HUES48 (cell line): ENCODE measurements around the gene CELF4.

Experiments used
- H3K27ac ChIP-seq: one replicate; pipeline ENCODE4 v1.7.0; 2013; ENCODE audit warnings: low read depth, low read length, inconsistent platforms
- H3K27me3 ChIP-seq: 2 replicates; pipeline ENCODE4 v1.6.1; 2013; ENCODE audit warnings: mild to moderate bottlenecking, low read length; ENCODE audit not compliant: control insufficient read depth, insufficient read depth
- H3K36me3 ChIP-seq: 2 replicates; pipeline ENCODE4 v1.6.1; 2013; ENCODE audit warnings: low read length; ENCODE audit not compliant: control insufficient read depth, insufficient read depth
- H3K4me1 ChIP-seq: 2 replicates; pipeline ENCODE4 v1.6.1; 2013; ENCODE audit warnings: mild to moderate bottlenecking, low read length; ENCODE audit not compliant: control insufficient read depth, insufficient read depth
- H3K4me3 ChIP-seq: 2 replicates; pipeline ENCODE4 v1.5.1; 2013; ENCODE audit warnings: mild to moderate bottlenecking, low read depth, low read length
- H3K9ac ChIP-seq: 2 replicates; pipeline ENCODE4 v1.6.1; 2013; ENCODE audit warnings: mild to moderate bottlenecking, low read depth, low read length, moderate library complexity
- H3K9me3 ChIP-seq: 2 replicates; pipeline ENCODE4 v1.6.1; 2013; ENCODE audit warnings: low read length; ENCODE audit not compliant: control insufficient read depth, insufficient read depth

CELF4 gene

GRCh38 chr18:37304012-37304680 lies 261.5 kb downstream of the CELF4 start:
- Histone ChIP-seq H3K9me3 (no peaks in the 10 kb centered on the region), H3K9ac (no peak overlapping the region), H3K4me3 (no peak overlapping the region), H3K4me1 (no peaks in the 10 kb centered on the region), H3K27ac (no peak overlapping the region), H3K27me3 (no peaks in the 10 kb centered on the region), H3K36me3 (no peaks in the 10 kb centered on the region)

DNA sequence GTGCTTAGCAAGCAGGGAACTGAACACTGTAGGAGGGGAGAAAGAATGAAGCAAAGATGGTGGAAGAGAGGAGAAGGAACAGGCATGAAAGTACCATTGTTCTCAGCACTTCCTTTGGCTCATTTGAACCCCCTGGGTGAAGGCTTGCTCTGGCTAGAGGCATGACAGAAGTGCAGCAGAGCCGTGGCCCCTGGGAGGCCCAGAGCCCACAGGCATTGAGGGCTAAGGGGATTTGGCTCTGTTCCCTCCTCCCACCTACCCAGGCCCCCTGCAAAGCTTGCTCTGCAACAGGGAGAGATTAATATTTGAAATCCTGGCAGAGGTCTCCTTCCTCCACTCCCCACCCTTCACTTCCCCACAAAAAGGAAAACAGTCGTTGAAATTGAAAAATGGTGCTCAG lies 262.6 kb downstream of the CELF4 start:
- Histone ChIP-seq H3K4me3 (no peak overlapping the region), H3K9ac (no peak overlapping the region), H3K27ac (no peak overlapping the region), H3K36me3 (no peaks in the 10 kb centered on the region), H3K27me3 (no peaks in the 10 kb centered on the region), H3K9me3 (no peaks in the 10 kb centered on the region), H3K4me1 (no peaks in the 10 kb centered on the region)

DNA sequence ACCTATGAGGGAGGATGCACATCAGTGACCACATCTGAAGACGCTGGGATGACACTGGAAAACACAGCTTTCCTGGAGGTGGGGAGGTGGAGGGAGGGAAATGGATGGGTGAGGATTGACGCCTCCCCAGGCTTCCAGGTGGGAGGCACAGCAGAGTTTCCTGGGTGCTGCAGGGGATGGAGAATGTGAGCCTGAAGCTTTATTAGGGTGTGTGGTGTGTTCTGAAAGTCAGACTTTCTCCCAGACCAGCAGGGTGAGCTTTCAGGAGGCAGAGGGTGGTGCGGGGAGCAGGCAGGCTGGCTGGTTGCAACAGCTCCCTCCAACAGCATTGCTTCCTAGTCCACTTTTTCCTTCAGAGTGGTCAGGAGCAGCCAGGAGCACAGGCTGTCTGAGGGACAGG lies 263.1 kb downstream of the CELF4 start:
- H3K9ac ChIP-seq = no peak overlapping the region
- no peaks in the 10 kb centered on the region for H3K9me3 ChIP-seq
- no peak overlapping the region for H3K4me3 ChIP-seq
- no peaks in the 10 kb centered on the region for H3K27me3 ChIP-seq
- H3K27ac ChIP-seq = no peak overlapping the region
- H3K4me1 ChIP-seq = no peaks in the 10 kb centered on the region
- H3K36me3 ChIP-seq = no peaks in the 10 kb centered on the region

GRCh38 chr18:37299471-37300304 lies 265.9 kb downstream of the CELF4 start:
- no peaks in the 10 kb centered on the region for H3K9me3 ChIP-seq
- H3K9ac ChIP-seq = no peak overlapping the region
- H3K4me3 ChIP-seq = no peak overlapping the region
- no peak overlapping the region for H3K27ac ChIP-seq
- H3K27me3 ChIP-seq = no peaks in the 10 kb centered on the region
- H3K36me3 ChIP-seq = no peaks in the 10 kb centered on the region
- H3K4me1 ChIP-seq = no peaks in the 10 kb centered on the region

DNA sequence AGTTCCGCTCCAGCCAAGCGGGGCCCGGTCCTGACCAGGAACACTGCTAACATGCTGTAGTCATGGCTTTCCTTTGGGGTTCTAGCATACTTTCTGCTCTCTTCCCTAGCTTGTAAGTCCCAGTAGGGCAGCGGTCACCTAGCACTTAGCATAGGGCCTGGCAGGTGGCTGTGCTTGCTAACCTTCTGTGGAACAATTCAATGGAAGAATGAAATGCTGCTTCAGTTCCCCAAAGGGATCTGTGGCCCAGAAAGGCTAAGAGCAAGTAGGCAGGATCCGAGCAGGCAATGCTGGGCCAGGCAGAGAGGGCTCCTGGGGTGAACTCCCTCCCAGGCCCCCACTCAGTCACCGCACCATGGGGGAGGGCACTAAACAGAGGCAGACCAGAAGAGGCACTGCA lies 266.8 kb downstream of the CELF4 start:
- H3K9me3 ChIP-seq = no peaks in the 10 kb centered on the region
- no peaks in the 10 kb centered on the region for H3K27me3 ChIP-seq
- no peak overlapping the region for H3K9ac ChIP-seq
- H3K36me3 ChIP-seq = no peaks in the 10 kb centered on the region
- H3K4me1 ChIP-seq = no peaks in the 10 kb centered on the region
- H3K4me3 ChIP-seq = no peak overlapping the region
- no peak overlapping the region for H3K27ac ChIP-seq

- Histone ChIP-seq H3K4me1 (no peaks in the 10 kb centered on the region), H3K36me3 (no peaks in the 10 kb centered on the region), H3K27ac (no peak overlapping the region), H3K27me3 (no peaks in the 10 kb centered on the region), H3K9ac (no peak overlapping the region), H3K4me3 (no peak overlapping the region), H3K9me3 (no peaks in the 10 kb centered on the region)
Measured at GRCh38 chr18:37297106-37297505, 268.5 kb downstream of the CELF4 start.

GRCh38 chr18:37294951-37295350 lies 270.6 kb downstream of the CELF4 start:
- Histone ChIP-seq H3K9ac (no peak overlapping the region), H3K4me3 (no peak overlapping the region), H3K36me3 (no peaks in the 10 kb centered on the region), H3K4me1 (no peaks in the 10 kb centered on the region), H3K27me3 (no peaks in the 10 kb centered on the region), H3K27ac (no peak overlapping the region), H3K9me3 (no peaks in the 10 kb centered on the region)

- Histone ChIP-seq H3K4me1 (no peaks in the 10 kb centered on the region), H3K36me3 (no peaks in the 10 kb centered on the region), H3K9me3 (no peaks in the 10 kb centered on the region), H3K9ac (no peak overlapping the region), H3K4me3 (no peak overlapping the region), H3K27ac (no peak overlapping the region), H3K27me3 (no peaks in the 10 kb centered on the region)
Measured at GRCh38 chr18:37293359-37293758, 272.2 kb downstream of the CELF4 start.

DNA sequence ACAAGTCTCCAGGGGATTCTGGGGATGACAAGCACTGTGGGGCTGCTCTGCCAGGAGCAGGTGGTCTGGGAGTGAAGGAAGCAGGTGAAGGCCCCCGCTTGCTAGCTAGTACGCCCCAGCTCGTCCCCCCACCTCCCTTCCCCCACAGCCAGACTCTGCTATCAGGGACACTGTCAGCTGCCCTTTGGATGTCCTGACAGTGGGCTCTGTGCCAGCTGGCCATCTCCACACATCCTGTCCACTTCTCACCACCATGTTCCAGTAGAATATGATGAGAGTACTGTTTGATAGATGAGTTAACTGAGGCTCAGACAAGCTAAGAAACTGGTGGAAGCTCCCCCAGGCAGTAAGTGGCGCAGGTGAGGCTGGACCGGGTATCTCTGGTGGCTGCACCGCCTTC lies 276.2 kb downstream of the CELF4 start:
- Histone ChIP-seq H3K27me3 (no peaks in the 10 kb centered on the region), H3K9me3 (no peaks in the 10 kb centered on the region), H3K36me3 (no peaks in the 10 kb centered on the region), H3K27ac (no peak overlapping the region), H3K4me1 (no peaks in the 10 kb centered on the region), H3K9ac (no peak overlapping the region), H3K4me3 (no peak overlapping the region)

DNA sequence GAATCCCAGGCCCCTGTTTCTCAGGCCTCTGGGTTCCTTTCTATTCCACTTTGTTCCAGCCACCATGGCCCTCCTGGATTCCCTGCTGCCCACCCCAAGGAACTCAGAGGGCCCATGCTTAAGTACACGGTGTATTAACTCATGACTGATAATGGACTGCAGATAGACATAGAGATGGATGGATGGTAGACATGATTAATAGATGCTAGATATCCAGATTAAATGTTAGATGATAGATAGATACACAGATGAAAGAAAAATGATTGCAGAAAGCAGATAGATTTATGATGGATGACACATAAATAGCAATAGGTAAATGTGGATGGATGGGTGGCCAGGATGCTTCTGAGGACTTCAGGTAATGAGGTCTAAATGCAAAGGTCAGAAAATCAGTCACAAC lies 278.0 kb downstream of the CELF4 start:
- H3K9me3 ChIP-seq = no peaks in the 10 kb centered on the region
- no peak overlapping the region for H3K9ac ChIP-seq
- no peaks in the 10 kb centered on the region for H3K4me1 ChIP-seq
- no peaks in the 10 kb centered on the region for H3K27me3 ChIP-seq
- no peak overlapping the region for H3K4me3 ChIP-seq
- no peaks in the 10 kb centered on the region for H3K36me3 ChIP-seq
- H3K27ac ChIP-seq = no peak overlapping the region

DNA sequence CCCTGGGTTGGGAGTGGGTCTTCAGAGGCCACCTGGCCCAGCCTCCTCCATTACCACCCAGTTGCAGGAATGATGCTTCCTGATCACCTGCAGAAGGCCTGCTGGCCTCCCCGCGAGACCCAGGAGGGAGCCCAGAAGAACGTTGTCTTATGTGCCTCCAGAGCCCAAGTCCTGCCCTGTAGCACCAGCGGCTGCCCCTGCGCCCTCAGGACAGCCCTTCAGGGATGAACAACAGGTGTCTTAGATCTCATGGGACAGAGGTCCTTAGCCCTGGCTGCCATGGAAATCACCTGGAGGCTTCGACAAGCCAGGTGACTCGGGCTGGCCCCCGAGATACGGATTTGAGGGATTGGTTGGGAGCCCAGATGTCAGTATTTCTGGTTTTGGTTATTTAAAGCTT lies 278.8 kb downstream of the CELF4 start:
- Histone ChIP-seq H3K36me3 (no peaks in the 10 kb centered on the region), H3K9me3 (no peaks in the 10 kb centered on the region), H3K4me1 (no peaks in the 10 kb centered on the region), H3K4me3 (no peak overlapping the region), H3K9ac (no peak overlapping the region), H3K27me3 (no peaks in the 10 kb centered on the region), H3K27ac (no peak overlapping the region)
